Endothelial cell of umbilical vein (primary cell): ENCODE results near the gene HDHD5.

Source experiments
- POLR2A ChIP-seq: IDR thresholded peaks from 2 replicates; pipeline ENCODE4 v1.6.1; 2012; ENCODE audit warnings: low read depth, mild to moderate bottlenecking, control low read depth, low read length
- TF ChIP-seq, protein P1 (sequence below): IDR thresholded peaks from 2 replicates; pipeline ENCODE4 v1.6.1; 2011; ENCODE audit not compliant: insufficient read depth, insufficient read length
- TF ChIP-seq, protein P2 (sequence below), 2 donors: IDR thresholded peaks; 1 replicate in 1 of 2; 2 replicates in 1 of 2; pipeline ENCODE4 v1.5.1; 2011; ENCODE audit warnings: low read length in 2 of 2, mild to moderate bottlenecking in 2 of 2, moderate library complexity in 2 of 2, control low read depth in 1 of 2, inconsistent platforms in 1 of 2, low read depth in 1 of 2; ENCODE audit not compliant: insufficient read depth in 1 of 2; ENCODE audit errors: extremely low read depth in 1 of 2

DNA sequence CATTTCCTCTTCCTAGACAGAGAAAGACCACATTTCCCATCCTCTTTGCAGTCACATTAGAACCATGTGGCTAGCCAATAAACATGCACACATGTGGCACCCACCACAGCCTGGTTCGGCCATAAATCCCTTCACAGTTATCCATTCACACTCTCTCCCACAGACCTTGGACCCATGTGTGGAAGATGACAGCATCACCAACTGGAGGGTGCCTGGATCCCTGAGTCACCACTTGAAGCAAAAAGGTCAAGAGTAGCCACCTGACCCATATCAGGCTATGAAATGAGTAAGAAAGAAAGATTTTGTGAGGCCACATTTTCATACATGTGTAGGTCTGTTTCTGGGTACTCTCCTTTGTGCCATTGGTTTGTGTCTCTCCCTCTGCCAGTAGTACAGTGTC lies 28.9 kb downstream of the HDHD5 start:
- no peak for TF ChIP-seq POLR2A
- TF ChIP-seq, protein P1, sequence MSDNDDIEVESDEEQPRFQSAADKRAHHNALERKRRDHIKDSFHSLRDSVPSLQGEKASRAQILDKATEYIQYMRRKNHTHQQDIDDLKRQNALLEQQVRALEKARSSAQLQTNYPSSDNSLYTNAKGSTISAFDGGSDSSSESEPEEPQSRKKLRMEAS = no peak
- TF ChIP-seq, protein P2, sequence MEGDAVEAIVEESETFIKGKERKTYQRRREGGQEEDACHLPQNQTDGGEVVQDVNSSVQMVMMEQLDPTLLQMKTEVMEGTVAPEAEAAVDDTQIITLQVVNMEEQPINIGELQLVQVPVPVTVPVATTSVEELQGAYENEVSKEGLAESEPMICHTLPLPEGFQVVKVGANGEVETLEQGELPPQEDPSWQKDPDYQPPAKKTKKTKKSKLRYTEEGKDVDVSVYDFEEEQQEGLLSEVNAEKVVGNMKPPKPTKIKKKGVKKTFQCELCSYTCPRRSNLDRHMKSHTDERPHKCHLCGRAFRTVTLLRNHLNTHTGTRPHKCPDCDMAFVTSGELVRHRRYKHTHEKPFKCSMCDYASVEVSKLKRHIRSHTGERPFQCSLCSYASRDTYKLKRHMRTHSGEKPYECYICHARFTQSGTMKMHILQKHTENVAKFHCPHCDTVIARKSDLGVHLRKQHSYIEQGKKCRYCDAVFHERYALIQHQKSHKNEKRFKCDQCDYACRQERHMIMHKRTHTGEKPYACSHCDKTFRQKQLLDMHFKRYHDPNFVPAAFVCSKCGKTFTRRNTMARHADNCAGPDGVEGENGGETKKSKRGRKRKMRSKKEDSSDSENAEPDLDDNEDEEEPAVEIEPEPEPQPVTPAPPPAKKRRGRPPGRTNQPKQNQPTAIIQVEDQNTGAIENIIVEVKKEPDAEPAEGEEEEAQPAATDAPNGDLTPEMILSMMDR (IDR thresholded peaks at IDR 0.05; ENCODE audit: extremely low read depth in 1 of 2, insufficient read depth in 1 of 2, low read depth in 1 of 2, low read length in 2 of 2) = no peak
